Measurements from ENCODE around the gene UBL3. TPM values are rescaled to one million over a fixed set of nuclear protein-coding genes. Genes with fewer than 3 reads are reported as not detected.

UBL3 gene
- total and polyA plus RNA-seq, 2 of the 8 experiments (the other 6 are each of a cell fraction or from before 2014, with no cell fraction given): 5.3 to 16.1 TPM

GRCh38 chr13:29763436-29764180, 86.8 kb downstream of the UBL3 start:
- WGBS, 2 experiments (ENCODE audit: extremely low coverage in 1 of 2, insufficient coverage in 1 of 2, insufficient read length in 1 of 2, insufficient replicate concordance in 2 of 2, low coverage in 1 of 2, low lambda C conversion rate in 2 of 2, missing lambda C conversion rate in 1 of 2): 83% methylated on average over 2 of the region's 2 CpGs; no CpG with 5 or more reads in 1 of the 2 experiments
- no peak overlapping the region for H4K5ac ChIP-seq (ENCODE audit: insufficient read length, low read depth, low read length)
- H3K14ac ChIP-seq (ENCODE audit: insufficient read length): no peak overlapping the region
- no peak overlapping the region for H3K23ac ChIP-seq (ENCODE audit: insufficient read length)
- no peaks in the 10 kb centered on the region for H3K79me2 ChIP-seq (ENCODE audit: control insufficient read depth in 1 of 2, insufficient read depth in 2 of 2, low read length in 2 of 2)
- H2BK20ac ChIP-seq (ENCODE audit: low read length): no peak overlapping the region
- H3K27me3 ChIP-seq (replicated peaks in 1 of 4; ENCODE audit: control insufficient read depth in 3 of 4, extremely low read depth in 1 of 4, insufficient read depth in 3 of 4, low read length in 3 of 4): no peaks in the 10 kb centered on the region
- DNase-seq (ENCODE audit: low read depth in 1 of 2, low spot score in 2 of 2): no peak
- H2AFZ ChIP-seq (ENCODE audit: low read length): no peak overlapping the region
- H3K18ac ChIP-seq (ENCODE audit: extremely low read depth, low read length): no peak overlapping the region
- no peak overlapping the region for H4K91ac ChIP-seq (replicated peaks; ENCODE audit: insufficient read length, low read length)
- H3K9ac ChIP-seq (replicated peaks in 1 of 4; ENCODE audit: extremely low read depth in 1 of 4, low read depth in 3 of 4, low read length in 3 of 4): no peak overlapping the region
- H2AK5ac ChIP-seq (ENCODE audit: low read depth, low read length): no peak overlapping the region
- H2BK120ac ChIP-seq (replicated peaks; ENCODE audit: low read depth, low read length): no peak overlapping the region
- H3K4me1 ChIP-seq (replicated peaks in 1 of 4; ENCODE audit: control insufficient read depth in 3 of 4, insufficient read depth in 4 of 4, low read length in 3 of 4): no peaks in the 10 kb centered on the region
- no peak overlapping the region for H3K4me2 ChIP-seq (ENCODE audit: insufficient read depth in 1 of 2, low read depth in 2 of 2, low read length in 2 of 2)
- no peak overlapping the region for H3K27ac ChIP-seq (ENCODE audit: low read depth, low read length)
- no peaks in the 10 kb centered on the region for H3K36me3 ChIP-seq (ENCODE audit: control insufficient read depth in 2 of 4, insufficient read depth in 4 of 4, low read length in 3 of 4)
- no peak overlapping the region for H3K4me3 ChIP-seq (ENCODE audit: extremely low read depth in 1 of 4, insufficient read depth in 2 of 4, low read depth in 3 of 4, low read length in 4 of 4)
- H2BK5ac ChIP-seq (ENCODE audit: low read depth, low read length): no peak overlapping the region
- peaks cover 0 to 2% of the 10 kb centered on the region in 2 experiments; a peak in 2 of 4 replicates for H3K9me3 ChIP-seq (ENCODE audit: insufficient read depth in 2 of 2, low read depth in 1 of 2, low read length in 1 of 2)
- ChIA-PET CTCF (ENCODE audit: partially characterized antibody) (interaction anchor here (0.7 to 3.0 kb wide), 7 partner anchors 8 to 369 kb away, joined by 3 to 21 read pairs (median 3); no protein-coding TSS in a partner anchor), POLR2A (ENCODE audit: partially characterized antibody) (no interaction called here)
- H3K4ac ChIP-seq (replicated peaks; ENCODE audit: insufficient read length, low read depth, low read length): no peak overlapping the region
- no peaks in the 10 kb centered on the region for H3K79me1 ChIP-seq (ENCODE audit: low read depth, low read length)
- no peak overlapping the region for H3K56ac ChIP-seq (replicated peaks; ENCODE audit: insufficient read length, low read depth, low read length)
- no peak for FAIRE-seq
- H4K20me1 ChIP-seq (replicated peaks in 1 of 2; ENCODE audit: control insufficient read depth in 1 of 2, insufficient read depth in 2 of 2, low read length in 2 of 2): no peaks in the 10 kb centered on the region
- no peaks in the 10 kb centered on the region for H3K23me2 ChIP-seq (ENCODE audit: low read depth, low read length)
- no peak overlapping the region for H2BK15ac ChIP-seq (ENCODE audit: low read length)
- H2BK12ac ChIP-seq (ENCODE audit: low read depth, low read length): no peak overlapping the region
- H4K8ac ChIP-seq (ENCODE audit: extremely low read depth, insufficient read depth, low read length): no peak overlapping the region
- TF ChIP-seq POLR2AphosphoS5 (IDR thresholded peaks at IDR 0.05; ENCODE audit: low read depth, low read length): no peak
- TF ChIP-seq HDAC6 (IDR thresholded peaks at IDR 0.05; ENCODE audit: low read depth, low read length): no peak
